Spinal cord (tissue), 10 donors: ENCODE data around the gene CD300H. TPM values are rescaled to one million over a fixed set of nuclear protein-coding genes. Genes with fewer than 3 reads are reported as not detected.

Experiments
- DNase-seq, 6 donors: peaks; one replicate each; pipeline versions ENCODE4 v3.0.0 to v3.0.0-alpha.2; 2013 to 2015; ENCODE audit warnings: low spot score in 6 of 6, low read depth in 4 of 6
- H3K27ac ChIP-seq: one replicate; pipeline ENCODE4 v1.5.1; 2013; ENCODE audit warnings: low read depth, low read length, control low read depth
- H3K27me3 ChIP-seq: one replicate; pipeline ENCODE4 v1.6.1; 2013; ENCODE audit warnings: low read length; ENCODE audit not compliant: control insufficient read depth, insufficient read depth
- H3K36me3 ChIP-seq: one replicate; pipeline ENCODE4 v1.6.1; 2013; ENCODE audit warnings: low read length; ENCODE audit not compliant: control insufficient read depth, insufficient read depth
- H3K4me1 ChIP-seq: one replicate; pipeline ENCODE4 v1.6.1; 2013; ENCODE audit warnings: low read length; ENCODE audit not compliant: control insufficient read depth, insufficient read depth
- H3K4me3 ChIP-seq: one replicate; pipeline ENCODE4 v1.5.1; 2013; ENCODE audit warnings: low read depth, low read length, control low read depth
- H3K9me3 ChIP-seq: one replicate; pipeline ENCODE4 v1.6.1; 2013; ENCODE audit warnings: low read length; ENCODE audit not compliant: control insufficient read depth, insufficient read depth
- WGBS: methylation state at CpG from one replicate; pipeline ENCODE4 v1.1.5; 2013; ENCODE audit warnings: missing lambda C conversion rate; ENCODE audit not compliant: insufficient coverage; 5-methylcytosine and 5-hydroxymethylcytosine counted together
- polyA plus RNA-seq, 2 donors: library from polyadenylated mRNA; unstranded; fragments of 120-200 nt; gene quantifications; one replicate each; pipeline ENCODE4 v1.2.1, GENCODE V29; 2013; ENCODE audit not compliant: insufficient read length in 2 of 2
- total RNA-seq, 2 donors: library from RNA; depleted of rRNA in 1 of 2; stranded (reverse); fragments of 120-200 nt in 1 of 2; fragments of >200 nt in 1 of 2; gene quantifications; one replicate each; pipeline versions ENCODE4 v1.2.3 to v1.2.4, GENCODE V29; 2013 to 2014
- donor health status: healthy.

Gene CD300H
- total and polyA plus RNA-seq, 4 donors: 0.89 TPM; not detected in 3

DNA sequence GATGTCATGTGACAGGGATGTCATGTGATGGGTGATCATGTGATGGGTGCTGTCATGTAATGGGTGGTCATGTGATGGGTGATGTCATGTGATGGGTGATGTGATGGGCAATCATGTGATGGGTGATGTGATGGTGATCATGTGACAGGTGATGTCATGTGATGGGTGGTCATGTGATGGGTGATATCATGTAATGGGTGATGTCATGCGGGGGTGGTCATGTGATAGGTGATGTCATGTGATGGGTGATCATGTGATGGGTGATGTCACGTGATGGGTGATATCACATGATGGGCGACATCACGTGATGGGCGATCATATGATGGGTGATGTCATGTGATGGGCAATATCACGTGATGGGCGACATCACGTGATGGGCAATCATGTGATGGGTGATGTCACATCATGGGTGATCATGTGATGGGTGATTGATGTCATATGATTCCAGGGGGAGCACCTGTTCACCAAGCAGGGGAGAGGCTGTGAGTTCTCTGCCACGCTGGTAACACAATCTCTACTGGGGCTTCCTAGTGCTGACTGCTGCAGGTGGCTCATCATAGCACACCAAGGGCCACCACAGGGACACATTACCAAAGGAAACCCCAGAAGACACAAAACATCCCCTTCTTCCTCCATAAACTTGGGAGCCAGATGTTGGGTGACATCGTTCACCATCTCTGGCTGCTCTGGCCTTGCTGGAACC lies 52.5 kb downstream of the CD300H start:
- 95% methylated on average over 9 of the region's 10 CpGs for WGBS
- Histone ChIP-seq H3K36me3 (no peaks in the 10 kb centered on the region), H3K27ac (no peak overlapping the region), H3K9me3 (no peaks in the 10 kb centered on the region), H3K4me1 (no peaks in the 10 kb centered on the region), H3K4me3 (no peak overlapping the region), H3K27me3 (no peaks in the 10 kb centered on the region)
- no peak for DNase-seq

DNA sequence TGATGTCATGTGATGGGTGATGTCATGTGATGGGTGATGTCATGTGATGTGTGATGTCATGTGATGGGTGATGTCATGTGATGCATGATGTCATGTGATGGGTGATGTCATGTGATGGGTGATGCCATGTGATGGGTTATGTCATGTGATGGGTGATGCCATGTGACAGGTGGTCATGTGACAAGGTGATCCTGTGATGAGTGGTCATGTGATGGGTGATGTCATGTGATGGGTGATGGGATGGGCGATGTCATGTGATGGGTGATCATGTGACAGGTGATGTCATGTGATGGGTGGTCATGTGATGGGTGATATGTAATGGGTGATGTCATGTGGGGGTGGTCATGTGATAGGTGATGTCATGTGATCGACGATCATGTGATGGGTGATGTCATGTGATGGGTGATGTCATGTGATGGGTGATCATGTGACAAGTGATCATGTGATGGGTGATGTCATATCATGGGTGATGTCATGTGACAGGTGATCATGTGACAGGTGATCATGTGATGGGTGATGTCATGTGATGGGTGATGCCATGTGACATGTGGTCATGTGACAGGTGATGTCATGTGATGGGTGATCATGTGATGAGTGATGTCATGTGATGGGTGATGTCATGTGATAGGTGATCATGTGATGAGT lies 53.2 kb downstream of the CD300H start:
- H3K4me1 ChIP-seq: no peaks in the 10 kb centered on the region
- H3K4me3 ChIP-seq: no peak overlapping the region
- 98% methylated on average over 3 of the region's 3 CpGs for WGBS
- no peaks in the 10 kb centered on the region for H3K36me3 ChIP-seq
- no peaks in the 10 kb centered on the region for H3K9me3 ChIP-seq
- H3K27me3 ChIP-seq: no peaks in the 10 kb centered on the region
- DNase-seq: peak in 4 of 6 donors; percentile 26 to 74 (median 64)
- H3K27ac ChIP-seq: no peak overlapping the region

DNA sequence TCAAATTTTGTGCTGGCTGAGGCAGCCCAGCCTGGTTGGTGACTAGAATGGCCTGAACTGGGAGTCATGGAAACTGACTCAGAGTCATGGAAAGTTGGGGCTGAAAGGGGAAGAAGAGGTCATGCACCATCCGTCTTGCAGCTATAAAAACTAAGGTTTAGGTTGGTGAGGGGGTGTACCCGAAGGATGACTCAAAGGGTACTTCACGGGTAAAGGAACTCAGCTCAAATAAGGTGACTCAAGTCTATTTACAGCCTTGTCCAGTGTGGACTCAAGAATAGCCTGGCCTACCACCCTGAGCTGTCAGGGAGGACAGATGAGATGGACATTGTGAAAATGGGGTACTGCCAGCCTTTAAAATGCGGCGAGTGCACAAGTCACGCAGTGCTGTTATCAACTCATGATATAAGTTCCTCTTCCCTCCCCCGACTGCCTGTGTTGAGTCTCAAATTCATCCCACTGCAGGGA lies 54.7 kb downstream of the CD300H start:
- no peaks in the 10 kb centered on the region for H3K36me3 ChIP-seq
- H3K27ac ChIP-seq: no peak overlapping the region
- H3K27me3 ChIP-seq: no peaks in the 10 kb centered on the region
- H3K4me1 ChIP-seq: no peaks in the 10 kb centered on the region
- WGBS: 81% methylated on average over 3 of the region's 7 CpGs
- DNase-seq: peak in 1 of 6 donors; percentile 10
- no peaks in the 10 kb centered on the region for H3K9me3 ChIP-seq
- no peak overlapping the region for H3K4me3 ChIP-seq

DNA sequence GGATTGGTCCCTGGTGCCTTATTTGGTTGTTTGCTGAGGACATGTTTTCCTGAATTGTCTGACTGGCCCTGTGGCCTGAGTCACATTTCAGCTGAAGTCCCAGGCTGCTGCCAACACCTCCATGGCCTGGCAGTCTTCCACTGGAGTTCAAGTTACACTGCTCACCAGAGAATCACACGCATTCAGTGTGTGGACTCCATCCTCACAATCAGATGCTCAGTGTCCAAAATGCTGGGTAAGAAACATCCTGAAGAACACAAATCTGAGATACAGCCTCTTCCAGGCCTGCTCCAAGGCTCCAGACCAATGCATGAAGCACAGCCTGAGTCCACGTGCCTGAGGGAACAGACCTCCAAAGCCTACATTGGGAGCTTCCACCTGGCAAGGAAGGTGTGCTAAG lies 55.3 kb downstream of the CD300H start:
- Histone ChIP-seq H3K27me3 (no peaks in the 10 kb centered on the region), H3K27ac (no peak overlapping the region), H3K4me3 (no peak overlapping the region), H3K9me3 (no peaks in the 10 kb centered on the region), H3K36me3 (no peaks in the 10 kb centered on the region), H3K4me1 (no peaks in the 10 kb centered on the region)
- DNase-seq: no peak
- 89% methylated on average over 2 of the region's 2 CpGs for WGBS

Other genes with a start within 250 kb of the CD300H start
- gene KIF19, start 241.3 kb downstream of the CD300H start, total RNA-seq: 1 to 10 TPM; 1.8 to 2.7 TPM
- 1 to 10 TPM; 2.3 to 2.8 TPM for gene KIF19, start 241.3 kb downstream of the CD300H start, polyA plus RNA-seq
- gene BTBD17, start 205.6 kb downstream of the CD300H start, total RNA-seq: 10 to 100 TPM in 1 of 2 donors, 1 to 10 TPM in 1; 9.4 to 10.1 TPM
- gene BTBD17, start 205.6 kb downstream of the CD300H start, polyA plus RNA-seq: 10 to 100 TPM; 25.2 to 31.0 TPM
- under 1 TPM; 0.22 to 0.59 TPM for gene GPR142, start 200.0 kb downstream of the CD300H start, total RNA-seq
- under 1 TPM; 0.43 to 0.86 TPM for gene GPR142, start 200.0 kb downstream of the CD300H start, polyA plus RNA-seq
- 10 to 100 TPM; 16.3 to 98.7 TPM for gene GPRC5C, start 135.4 kb downstream of the CD300H start, total RNA-seq
- gene GPRC5C, start 135.4 kb downstream of the CD300H start, polyA plus RNA-seq: 10 to 100 TPM; 10.4 to 19.1 TPM
- 1 to 10 TPM; 8.4 to 9.9 TPM for gene CD300A, start 100.9 kb downstream of the CD300H start, total RNA-seq
- gene CD300A, start 100.9 kb downstream of the CD300H start, polyA plus RNA-seq: 1 to 10 TPM; 6.7 to 8.2 TPM
- under 1 TPM in 1 of 2 donors, not detected in 1; 0.30 TPM for gene CD300LB, start 36.0 kb downstream of the CD300H start, total RNA-seq
- gene CD300LB, start 36.0 kb downstream of the CD300H start, polyA plus RNA-seq: under 1 TPM in 1 of 2 donors, not detected in 1; 0.14 TPM
- under 1 TPM; 0.55 to 0.69 TPM for gene CD300C, start 21.4 kb downstream of the CD300H start, total RNA-seq
- 1 to 10 TPM in 1 of 2 donors, under 1 TPM in 1; 1.00 to 1.1 TPM for gene CD300C, start 21.4 kb downstream of the CD300H start, polyA plus RNA-seq
- not detected for gene CD300LD, start 24.8 kb upstream of the CD300H start, total RNA-seq
- not detected for gene CD300LD, start 24.8 kb upstream of the CD300H start, polyA plus RNA-seq
- under 1 TPM; 0.17 to 0.30 TPM for gene CD300E, start 56.2 kb upstream of the CD300H start, total RNA-seq
- gene CD300E, start 56.2 kb upstream of the CD300H start, polyA plus RNA-seq: not detected
- gene CD300LF, start 145.4 kb upstream of the CD300H start, total RNA-seq: 1 to 10 TPM in 1 of 2 donors, under 1 TPM in 1; 0.77 to 1.5 TPM
- gene CD300LF, start 145.4 kb upstream of the CD300H start, polyA plus RNA-seq: under 1 TPM; 0.53 to 0.87 TPM
- gene RAB37, start 169.7 kb upstream of the CD300H start, total RNA-seq: 1 to 10 TPM; 2.5 to 6.9 TPM
- gene RAB37, start 169.7 kb upstream of the CD300H start, polyA plus RNA-seq: 1 to 10 TPM; 4.2 to 4.5 TPM
- 10 to 100 TPM; 13.8 to 54.3 TPM for gene NHERF1, start 181.1 kb upstream of the CD300H start, total RNA-seq
- gene NHERF1, start 181.1 kb upstream of the CD300H start, polyA plus RNA-seq: 10 to 100 TPM; 79.0 to 79.1 TPM
- 10 to 100 TPM; 19.4 to 32.1 TPM for gene NAT9, start 208.8 kb upstream of the CD300H start, total RNA-seq
- gene NAT9, start 208.8 kb upstream of the CD300H start, polyA plus RNA-seq: 10 to 100 TPM; 42.8 to 52.1 TPM